HepG2 (cell line): ENCODE data around the gene PDZD4. TPM values are rescaled to one million over a fixed set of nuclear protein-coding genes. Genes with fewer than 3 reads are reported as not detected.
A peak's percentile ranks its signal among the peaks of the same experiment; 100 is the strongest.

Experiments
- ATAC-seq: fragments of 200-7000 bp; cut with Tn5 transposase; 3 replicates; pipeline ENCODE4 v1.9.1; 2020; ENCODE audit warnings: mild to moderate bottlenecking, moderate library complexity
- BruUV-seq: library from RNA; stranded (reverse); fragments of 400-500 nt; replicated peaks from 2 replicates; lab custom pipeline; 2021; lab: Mats Ljungman, UMichigan
- CTCF ChIA-PET: fragments of 300-600 bp; formaldehyde crosslinking; extraction: SDS; loops from one replicate; lab custom pipeline; 2021; ENCODE audit warnings: low total read pairs, inconsistent platforms, low intra/inter-chr PET ratio; lab: Yijun Ruan, JAX
- POLR2A ChIA-PET: fragments of 350-600 bp; sonication (Branson Sonifier 250); formaldehyde crosslinking; loops from one replicate; lab custom pipeline; 2020; ENCODE audit warnings: antibody characterized with exemption, inconsistent platforms; lab: Yijun Ruan, JAX
- DNase-seq: peaks from one replicate; pipeline ENCODE4 v3.0.0-alpha.2; 2015; ENCODE audit warnings: low spot score
- FAIRE-seq: peaks from 3 replicates; lab custom pipeline; 2011; peaks lifted over from hg19 to GRCh38; lab: Jason Lieb, UNC
- H2AFZ ChIP-seq: one replicate; pipeline ENCODE4 v1.6.1; 2011; ENCODE audit warnings: low read length, inconsistent platforms
- H3K27ac ChIP-seq: fragments of 300-600 bp; 3 replicates; pipeline ENCODE4 v1.8.0; 2011; ENCODE audit warnings: mixed run types, mild to moderate bottlenecking, mixed read lengths, low read length, inconsistent platforms; ENCODE audit not compliant: insufficient read depth; ENCODE audit errors: extremely low read length
- H3K27me3 ChIP-seq, 2 experiments: fragments of 200-600 bp in 1 of 2; 2 replicates in 1 of 2; 3 replicates in 1 of 2; pipeline versions ENCODE4 v1.6.0 to v1.8.0; 2011; ENCODE audit warnings: low read length in 2 of 2, mild to moderate bottlenecking in 2 of 2, moderate library complexity in 2 of 2, inconsistent platforms in 1 of 2; ENCODE audit not compliant: insufficient read depth in 2 of 2, control insufficient read depth in 1 of 2
- H3K36me3 ChIP-seq, 2 experiments: fragments of 200-600 bp in 1 of 2; replicated peaks in 1 of 2; 2 replicates in 1 of 2; 3 replicates in 1 of 2; pipeline versions ENCODE4 v1.5.1 to v1.8.0; 2011; ENCODE audit warnings: low read length in 2 of 2, inconsistent platforms in 1 of 2; ENCODE audit not compliant: insufficient read depth in 2 of 2, control insufficient read depth in 1 of 2
- H3K4me1 ChIP-seq: 2 replicates; pipeline ENCODE4 v1.5.1; 2012; ENCODE audit warnings: low read length, inconsistent platforms; ENCODE audit not compliant: insufficient read depth
- H3K4me2 ChIP-seq: 2 replicates; pipeline ENCODE4 v1.6.0; 2011; ENCODE audit warnings: low read depth, low read length, inconsistent platforms
- H3K4me3 ChIP-seq, 3 experiments: fragments of 200-600 bp in 1 of 3; sonication (generic), shearing (Covaris generic) in 1 of 3; replicated peaks in 1 of 3; 2 replicates each; pipeline ENCODE4 v1.5.1; 2011 to 2016; ENCODE audit warnings: low read length in 3 of 3, inconsistent platforms in 2 of 3, low read depth in 2 of 3, mild to moderate bottlenecking in 2 of 3, control low read depth in 1 of 3, mixed read lengths in 1 of 3; ENCODE audit not compliant: insufficient read depth in 1 of 3
- H3K79me2 ChIP-seq: one replicate; pipeline ENCODE4 v1.6.1; 2011; ENCODE audit warnings: low read length, inconsistent platforms; ENCODE audit not compliant: insufficient read depth
- H3K9ac ChIP-seq: 2 replicates; pipeline ENCODE4 v1.6.0; 2011; ENCODE audit warnings: mild to moderate bottlenecking, low read depth, low read length, inconsistent platforms; ENCODE audit not compliant: insufficient read depth
- H3K9me3 ChIP-seq: 2 replicates; pipeline ENCODE4 v1.5.1; 2012; ENCODE audit warnings: mild to moderate bottlenecking, low read length
- H4K20me1 ChIP-seq: 2 replicates; pipeline ENCODE4 v1.6.0; 2011; ENCODE audit warnings: inconsistent platforms, mild to moderate bottlenecking, low read length, moderate library complexity; ENCODE audit not compliant: insufficient read depth
- MIER3 ChIP-seq: IDR thresholded peaks from 2 replicates; pipeline ENCODE4 v1.6.1; 2016; ENCODE audit warnings: missing compliant biosample characterization, borderline replicate concordance
- SALL2 ChIP-seq: sonication (generic); formaldehyde crosslinking; IDR thresholded peaks from 2 replicates; pipeline ENCODE4 v1.8.1; 2023; ENCODE audit warnings: mild to moderate bottlenecking, missing genetic modification reagents, inconsistent platforms
- whole genome bisulfite sequencing: methylation state at CpG from one replicate; pipeline ENCODE4 v1.1.6; 2017; ENCODE audit warnings: low lambda C conversion rate; 5-methylcytosine and 5-hydroxymethylcytosine counted together
- in situ Hi-C: cut with HindIII; loops from 2 replicates; pipeline ENCODE4 v1.10.0; 2017; ENCODE audit warnings: low pct_unique_long_range_greater_than_20kb; ENCODE audit not compliant: extremely low pct_ligation_motif_present
- intact Hi-C: fragments of 100-400 bp; cut with micrococcal nuclease; formaldehyde crosslinking; loops from one replicate; pipeline ENCODE4 v1.10.0; 2022; ENCODE audit not compliant: unreplicated experiment
- polyA plus RNA-seq, 8 experiments: library from polyadenylated mRNA; depleted of rRNA in 3 of 8; stranded (reverse) in 7 of 8; unstranded in 1 of 8; fragments of >200 nt; fragmentation: Illumina TruSeq in 4 of 8; extraction: Trizol in 4 of 8; gene quantifications; 2 replicates each; pipeline versions ENCODE4 v1.2.1 to v1.2.3, GENCODE V29; 2011 to 2016; ENCODE audit warnings: low read depth in 4 of 8, missing spikeins in 1 of 8, mixed read lengths in 1 of 8; ENCODE audit not compliant: insufficient read depth in 1 of 8
- total RNA-seq, 5 experiments: library from RNA; depleted of rRNA; stranded (reverse); fragments of >200 nt; fragmentation: Illumina TruSeq; extraction: Trizol; gene quantifications; 2 replicates each; pipeline ENCODE4 v1.2.3, GENCODE V29; 2016; ENCODE audit warnings: low read depth in 1 of 5
- TF ChIP-seq, protein P1 (sequence below): sonication (generic); formaldehyde crosslinking; IDR thresholded peaks from 2 replicates; pipeline ENCODE4 v1.4.0; 2020; ENCODE audit warnings: missing genetic modification reagents
- TF ChIP-seq, protein P2 (sequence below): sonication (generic); formaldehyde crosslinking; IDR thresholded peaks from 2 replicates; pipeline ENCODE4 v1.5.1; 2020; ENCODE audit warnings: mild to moderate bottlenecking, moderate library complexity, missing genetic modification reagents
- TF ChIP-seq, protein P3 (sequence below): sonication (generic); formaldehyde crosslinking; IDR thresholded peaks from 2 replicates; pipeline ENCODE4 v1.9.0; 2021; ENCODE audit warnings: missing genetic modification reagents, mild to moderate bottlenecking, borderline replicate concordance

Gene PDZD4
- total and polyA plus RNA-seq, 2 of the 13 experiments (the other 11 are each of a cell fraction or from before 2014, with no cell fraction given), result not detected

DNA sequence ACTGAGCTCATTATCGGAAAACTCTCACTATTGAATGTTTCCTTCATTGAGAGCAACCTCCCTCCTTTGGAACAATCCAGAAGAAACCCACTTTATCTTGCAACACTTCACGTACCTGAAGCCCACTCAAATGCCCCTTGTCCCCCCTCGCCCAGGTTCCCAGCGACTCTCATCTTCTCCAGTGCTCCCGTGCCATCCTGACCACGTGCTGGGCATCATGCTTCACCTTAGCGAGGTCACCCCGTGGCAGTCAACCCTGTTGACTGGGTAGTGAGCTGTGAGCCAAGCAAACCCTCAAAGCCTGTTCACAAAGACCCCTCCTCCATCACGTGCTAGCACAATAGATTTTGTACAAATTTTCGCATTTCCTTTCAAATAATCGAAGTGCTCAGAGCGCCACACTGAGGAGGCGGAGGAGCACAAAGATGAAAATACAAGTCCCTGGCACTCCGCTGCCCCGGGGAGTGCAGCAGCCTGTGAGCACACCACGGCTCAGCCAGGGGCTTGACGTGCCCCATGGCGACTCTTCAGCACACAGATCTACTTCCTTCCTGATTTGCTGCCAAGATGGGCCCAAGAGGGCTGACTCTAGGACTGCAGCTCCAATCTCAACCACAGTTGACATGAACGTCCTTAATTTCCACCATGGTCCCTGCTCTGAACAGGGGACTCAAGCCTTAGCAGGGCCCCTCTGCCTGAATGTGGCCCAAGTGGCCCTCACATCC, 15.6 kb downstream of the PDZD4 start:
- Histone ChIP-seq H3K79me2 (no peaks in the 10 kb centered on the region), H4K20me1 (no peaks in the 10 kb centered on the region), H3K4me2 (no peak overlapping the region), H3K27ac (no peak overlapping the region), H3K4me3 (no peak overlapping the region), H2AFZ (no peak overlapping the region), H3K36me3 (no peaks in the 10 kb centered on the region), H3K27me3 (peaks cover 3 to 26% of the 10 kb centered on the region in 2 experiments; a peak in 3 of 5 replicates), H3K9ac (no peak overlapping the region), H3K4me1 (0 out of 2 replicates have a peak, but pooled peaks cover 6% of the 10 kb centered on the region), H3K9me3 (no peaks in the 10 kb centered on the region)
- POLR2A ChIA-PET, result no interaction called here
- TF ChIP-seq, protein P1, sequence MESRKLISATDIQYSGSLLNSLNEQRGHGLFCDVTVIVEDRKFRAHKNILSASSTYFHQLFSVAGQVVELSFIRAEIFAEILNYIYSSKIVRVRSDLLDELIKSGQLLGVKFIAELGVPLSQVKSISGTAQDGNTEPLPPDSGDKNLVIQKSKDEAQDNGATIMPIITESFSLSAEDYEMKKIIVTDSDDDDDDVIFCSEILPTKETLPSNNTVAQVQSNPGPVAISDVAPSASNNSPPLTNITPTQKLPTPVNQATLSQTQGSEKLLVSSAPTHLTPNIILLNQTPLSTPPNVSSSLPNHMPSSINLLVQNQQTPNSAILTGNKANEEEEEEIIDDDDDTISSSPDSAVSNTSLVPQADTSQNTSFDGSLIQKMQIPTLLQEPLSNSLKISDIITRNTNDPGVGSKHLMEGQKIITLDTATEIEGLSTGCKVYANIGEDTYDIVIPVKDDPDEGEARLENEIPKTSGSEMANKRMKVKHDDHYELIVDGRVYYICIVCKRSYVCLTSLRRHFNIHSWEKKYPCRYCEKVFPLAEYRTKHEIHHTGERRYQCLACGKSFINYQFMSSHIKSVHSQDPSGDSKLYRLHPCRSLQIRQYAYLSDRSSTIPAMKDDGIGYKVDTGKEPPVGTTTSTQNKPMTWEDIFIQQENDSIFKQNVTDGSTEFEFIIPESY (CRISPR knock-in tag), result peak; percentile 52
- TF ChIP-seq SALL2, result no peak
- in situ Hi-C loops, result no loop called here
- intact Hi-C loops, result no loop called here
- BruUV-seq, result no TSS peak
- ATAC-seq, result no peak
- no peak for FAIRE-seq
- no peak for DNase-seq
- CTCF ChIA-PET, result no interaction called here
- 42% methylated on average over 11 of the region's 19 CpGs for WGBS

DNA sequence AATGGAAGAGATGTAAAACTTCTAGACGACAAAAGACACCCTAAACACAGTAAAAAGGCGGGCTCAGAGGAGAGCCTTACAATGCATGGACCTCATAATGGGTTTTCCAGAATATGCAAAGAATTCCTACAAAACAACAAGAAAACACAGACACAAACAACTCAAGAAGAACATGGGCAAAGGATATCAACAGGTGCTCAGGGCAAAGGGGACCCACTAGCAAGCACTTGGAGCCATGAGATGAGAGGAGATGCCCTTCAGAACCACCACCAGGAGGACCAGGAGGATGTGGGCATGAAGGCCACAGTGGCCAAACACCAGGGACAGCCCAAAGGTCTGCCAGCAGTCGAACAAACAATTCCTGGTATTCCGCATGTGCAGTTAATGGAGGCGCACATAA, 17.2 kb downstream of the PDZD4 start:
- Histone ChIP-seq H3K9me3 (no peaks in the 10 kb centered on the region), H3K4me2 (no peak overlapping the region), H3K27me3 (peaks cover 4 to 20% of the 10 kb centered on the region in 2 experiments; a peak in 3 of 5 replicates), H3K36me3 (no peaks in the 10 kb centered on the region), H3K4me3 (no peak overlapping the region), H3K79me2 (no peaks in the 10 kb centered on the region), H3K4me1 (no peaks in the 10 kb centered on the region), H3K27ac (no peak overlapping the region), H3K9ac (no peak overlapping the region), H2AFZ (no peak overlapping the region), H4K20me1 (no peaks in the 10 kb centered on the region)
- no peak for ATAC-seq
- 13% methylated on average over 3 of the region's 5 CpGs for WGBS
- BruUV-seq, result no TSS peak
- FAIRE-seq, result no peak
- TF ChIP-seq, protein P2, sequence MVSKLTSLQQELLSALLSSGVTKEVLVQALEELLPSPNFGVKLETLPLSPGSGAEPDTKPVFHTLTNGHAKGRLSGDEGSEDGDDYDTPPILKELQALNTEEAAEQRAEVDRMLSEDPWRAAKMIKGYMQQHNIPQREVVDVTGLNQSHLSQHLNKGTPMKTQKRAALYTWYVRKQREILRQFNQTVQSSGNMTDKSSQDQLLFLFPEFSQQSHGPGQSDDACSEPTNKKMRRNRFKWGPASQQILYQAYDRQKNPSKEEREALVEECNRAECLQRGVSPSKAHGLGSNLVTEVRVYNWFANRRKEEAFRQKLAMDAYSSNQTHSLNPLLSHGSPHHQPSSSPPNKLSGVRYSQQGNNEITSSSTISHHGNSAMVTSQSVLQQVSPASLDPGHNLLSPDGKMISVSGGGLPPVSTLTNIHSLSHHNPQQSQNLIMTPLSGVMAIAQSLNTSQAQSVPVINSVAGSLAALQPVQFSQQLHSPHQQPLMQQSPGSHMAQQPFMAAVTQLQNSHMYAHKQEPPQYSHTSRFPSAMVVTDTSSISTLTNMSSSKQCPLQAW (CRISPR knock-in tag), result no peak
- TF ChIP-seq, protein P3, sequence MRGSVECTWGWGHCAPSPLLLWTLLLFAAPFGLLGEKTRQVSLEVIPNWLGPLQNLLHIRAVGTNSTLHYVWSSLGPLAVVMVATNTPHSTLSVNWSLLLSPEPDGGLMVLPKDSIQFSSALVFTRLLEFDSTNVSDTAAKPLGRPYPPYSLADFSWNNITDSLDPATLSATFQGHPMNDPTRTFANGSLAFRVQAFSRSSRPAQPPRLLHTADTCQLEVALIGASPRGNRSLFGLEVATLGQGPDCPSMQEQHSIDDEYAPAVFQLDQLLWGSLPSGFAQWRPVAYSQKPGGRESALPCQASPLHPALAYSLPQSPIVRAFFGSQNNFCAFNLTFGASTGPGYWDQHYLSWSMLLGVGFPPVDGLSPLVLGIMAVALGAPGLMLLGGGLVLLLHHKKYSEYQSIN (CRISPR knock-in tag), result no peak
- no peak for TF ChIP-seq MIER3 (CRISPR knock-in tag)
- intact Hi-C loops (no loop called here), in situ Hi-C loops (no loop called here)
- no peak for DNase-seq
- CTCF ChIA-PET, result no interaction called here
- POLR2A ChIA-PET, result no interaction called here
